ENCODE measurements around the gene WRNIP1.

WRNIP1 gene

DNA sequence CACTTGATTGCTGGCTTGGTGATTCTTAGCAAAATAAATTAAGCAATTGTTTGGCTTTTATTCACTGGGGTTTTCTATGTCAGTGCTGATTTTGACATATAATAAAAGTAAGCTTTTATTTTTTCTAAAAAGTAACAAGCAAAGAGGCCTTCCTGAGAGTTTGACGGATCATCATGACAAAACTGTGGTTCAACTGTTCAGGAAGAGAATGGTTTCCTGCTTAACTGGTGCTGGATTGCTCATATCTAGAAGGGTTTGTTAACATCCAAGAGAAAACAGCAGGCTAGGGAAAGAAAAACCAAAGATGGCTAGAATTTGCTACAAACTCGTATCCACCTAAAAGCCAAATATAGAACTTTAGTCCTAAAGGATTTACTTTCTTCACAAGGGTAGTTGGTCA is 55.2 kb downstream of the WRNIP1 start:
- no peak overlapping the region for H3K4me3 ChIP-seq (replicated peaks; ENCODE audit: low read depth, low read length)
- peak; percentile 49 for DNase-seq (ENCODE audit: low read depth)
- TF ChIP-seq CTCF (IDR thresholded peaks at IDR 0.05; ENCODE audit: low read length, missing control alignments), result no peak

DNA sequence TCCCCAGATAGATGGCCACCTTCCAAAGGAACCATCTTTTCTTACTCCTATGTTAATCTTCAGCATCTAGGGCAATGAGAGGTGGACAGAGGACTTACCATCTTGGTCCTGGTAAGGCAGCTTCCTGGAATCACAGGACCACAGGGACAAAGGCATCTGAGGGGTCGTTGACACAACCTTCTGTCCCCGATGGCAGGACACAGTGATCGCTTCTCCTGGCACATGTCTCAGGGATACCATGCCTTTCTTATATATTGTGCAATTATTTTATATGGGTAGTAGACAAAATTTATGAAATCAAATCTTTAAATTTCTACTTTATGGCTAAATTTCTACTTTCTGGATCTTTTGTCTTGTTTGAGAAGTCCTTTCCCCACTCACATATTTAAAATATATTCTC is 56.4 kb downstream of the WRNIP1 start:
- H3K4me3 ChIP-seq (replicated peaks; ENCODE audit: low read depth, low read length), result no peak overlapping the region
- DNase-seq (ENCODE audit: low read depth), result no peak
- no peak for TF ChIP-seq CTCF (IDR thresholded peaks at IDR 0.05; ENCODE audit: low read length, missing control alignments)

GRCh38 chr6:2823104-2823850 is 58.1 kb downstream of the WRNIP1 start:
- TF ChIP-seq CTCF (IDR thresholded peaks at IDR 0.05; ENCODE audit: low read length, missing control alignments), result no peak
- DNase-seq (ENCODE audit: low read depth), result no peak
- no peak overlapping the region for H3K4me3 ChIP-seq (replicated peaks; ENCODE audit: low read depth, low read length)

DNA sequence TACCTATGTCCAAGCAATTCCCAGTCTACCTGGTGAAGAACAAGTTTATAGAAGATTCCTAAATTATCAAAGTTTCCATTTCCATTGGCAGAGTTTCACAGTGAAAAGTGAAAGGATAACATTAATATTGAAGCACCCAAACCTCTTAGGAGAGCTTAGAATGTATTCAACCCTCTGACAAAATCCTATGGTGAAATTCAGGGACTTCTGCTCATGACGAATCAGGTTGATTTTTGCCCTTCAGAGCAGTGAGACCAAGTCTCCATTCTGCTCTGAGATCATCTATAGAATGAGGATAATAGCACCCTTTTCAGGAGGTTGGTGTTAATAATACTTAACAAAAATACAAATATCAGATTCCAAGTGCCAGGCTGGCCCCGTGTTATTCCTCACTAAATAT is 60.9 kb downstream of the WRNIP1 start:
- TF ChIP-seq CTCF (IDR thresholded peaks at IDR 0.05; ENCODE audit: low read length, missing control alignments), result no peak
- DNase-seq (ENCODE audit: low read depth), result no peak
- H3K4me3 ChIP-seq (replicated peaks; ENCODE audit: low read depth, low read length), result no peak overlapping the region

DNA sequence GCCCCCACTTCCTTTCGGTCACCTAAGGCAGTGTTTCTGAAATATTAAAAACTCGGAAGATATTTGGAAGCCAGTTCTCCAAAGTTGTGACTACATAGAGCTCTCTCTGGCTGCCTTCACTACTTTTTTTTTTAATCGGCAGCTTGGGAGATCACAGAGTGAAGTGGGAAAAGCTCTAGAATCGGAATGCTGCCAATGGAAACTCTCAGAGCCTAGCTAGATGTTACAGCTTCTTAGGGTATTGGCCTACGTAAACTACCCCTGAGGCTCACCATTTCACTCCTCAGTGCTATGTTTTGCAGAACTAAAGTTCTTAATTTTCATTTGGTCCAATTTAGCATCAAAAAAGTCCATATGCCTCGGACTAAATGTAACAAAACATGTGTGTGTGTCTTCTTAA is 61.9 kb downstream of the WRNIP1 start:
- H3K4me3 ChIP-seq (replicated peaks; ENCODE audit: low read depth, low read length), result no peak overlapping the region
- no peak for DNase-seq (ENCODE audit: low read depth)
- no peak for TF ChIP-seq CTCF (IDR thresholded peaks at IDR 0.05; ENCODE audit: low read length, missing control alignments)

- H3K4me3 ChIP-seq (replicated peaks; ENCODE audit: low read depth, low read length), result no peak overlapping the region
- DNase-seq (ENCODE audit: low read depth), result no peak
- no peak for TF ChIP-seq CTCF (IDR thresholded peaks at IDR 0.05; ENCODE audit: low read length, missing control alignments)
Observed at GRCh38 chr6:2828629-2829028, 63.4 kb downstream of the WRNIP1 start.

DNA sequence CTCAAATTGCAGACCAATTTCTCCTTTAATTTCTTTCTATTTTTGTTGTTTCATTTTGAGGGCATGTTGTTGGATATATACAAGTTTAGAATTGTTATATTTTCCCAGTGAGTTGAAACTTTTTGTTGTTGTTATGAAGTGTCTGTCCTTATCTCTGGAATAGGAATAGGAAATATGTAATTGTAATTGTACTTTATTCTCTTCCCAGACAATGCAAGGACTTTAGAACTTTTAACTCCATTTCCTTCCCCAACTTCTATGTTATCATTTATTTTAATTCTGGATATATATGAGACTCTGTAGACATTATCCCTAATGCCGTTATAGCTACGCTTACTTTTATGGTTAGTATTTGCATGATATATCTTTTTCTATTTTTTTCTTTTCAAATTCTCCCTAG is 64.1 kb downstream of the WRNIP1 start:
- H3K4me3 ChIP-seq (replicated peaks; ENCODE audit: low read depth, low read length), result no peak overlapping the region
- DNase-seq (ENCODE audit: low read depth), result no peak
- no peak for TF ChIP-seq CTCF (IDR thresholded peaks at IDR 0.05; ENCODE audit: low read length, missing control alignments)

All from fibroblast of pulmonary artery (primary cell).